GM12864 (cell line): ENCODE measurements around the gene APP.

ENCODE experiments used
- DNase-seq: peaks from one replicate; pipeline ENCODE4 v3.0.0-alpha.2; 2011; ENCODE audit warnings: low read depth
- H3K4me3 ChIP-seq: 2 replicates; pipeline ENCODE4 v1.5.1; 2011; ENCODE audit warnings: mild to moderate bottlenecking, low read depth, low read length, control low read depth
- TF ChIP-seq, protein P1 (sequence below): IDR thresholded peaks from 2 replicates; pipeline ENCODE4 v1.5.1; 2011; ENCODE audit warnings: low read depth, mild to moderate bottlenecking, moderate library complexity, low read length, control low read depth, inconsistent platforms; ENCODE audit errors: missing control alignments

APP gene

DNA sequence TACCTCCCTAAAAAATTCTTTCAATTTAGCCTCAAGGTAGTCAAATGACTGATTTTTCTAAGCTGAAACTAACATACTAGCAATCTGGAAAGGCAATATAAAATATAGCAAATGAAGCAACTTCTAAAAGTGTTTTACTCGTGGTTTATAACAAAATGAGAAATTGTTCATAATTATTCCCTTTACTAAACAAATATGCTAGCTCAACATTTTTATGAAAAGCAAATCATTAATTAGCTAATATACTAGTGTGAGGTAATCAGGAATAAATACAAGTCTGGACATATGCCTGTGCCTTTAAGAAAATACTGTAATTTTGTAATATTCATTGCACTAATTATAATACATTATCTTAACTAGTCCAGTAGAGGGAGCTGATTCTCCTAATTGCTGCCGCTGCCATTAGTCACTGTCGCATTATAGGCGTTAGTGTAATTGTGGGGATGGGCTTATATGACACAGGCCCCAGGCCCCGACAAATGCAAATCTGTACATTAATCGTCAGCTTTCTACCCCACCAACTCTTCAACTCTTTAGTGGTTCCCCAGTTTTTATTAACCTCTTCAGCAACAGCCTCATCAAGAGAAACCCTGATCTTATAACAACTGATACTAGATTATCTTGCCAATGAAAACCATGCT, 274.9 kb downstream of the APP start:
- H3K4me3 ChIP-seq: no peak overlapping the region
- DNase-seq: no peak
- TF ChIP-seq, protein P1, sequence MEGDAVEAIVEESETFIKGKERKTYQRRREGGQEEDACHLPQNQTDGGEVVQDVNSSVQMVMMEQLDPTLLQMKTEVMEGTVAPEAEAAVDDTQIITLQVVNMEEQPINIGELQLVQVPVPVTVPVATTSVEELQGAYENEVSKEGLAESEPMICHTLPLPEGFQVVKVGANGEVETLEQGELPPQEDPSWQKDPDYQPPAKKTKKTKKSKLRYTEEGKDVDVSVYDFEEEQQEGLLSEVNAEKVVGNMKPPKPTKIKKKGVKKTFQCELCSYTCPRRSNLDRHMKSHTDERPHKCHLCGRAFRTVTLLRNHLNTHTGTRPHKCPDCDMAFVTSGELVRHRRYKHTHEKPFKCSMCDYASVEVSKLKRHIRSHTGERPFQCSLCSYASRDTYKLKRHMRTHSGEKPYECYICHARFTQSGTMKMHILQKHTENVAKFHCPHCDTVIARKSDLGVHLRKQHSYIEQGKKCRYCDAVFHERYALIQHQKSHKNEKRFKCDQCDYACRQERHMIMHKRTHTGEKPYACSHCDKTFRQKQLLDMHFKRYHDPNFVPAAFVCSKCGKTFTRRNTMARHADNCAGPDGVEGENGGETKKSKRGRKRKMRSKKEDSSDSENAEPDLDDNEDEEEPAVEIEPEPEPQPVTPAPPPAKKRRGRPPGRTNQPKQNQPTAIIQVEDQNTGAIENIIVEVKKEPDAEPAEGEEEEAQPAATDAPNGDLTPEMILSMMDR: peak; percentile 36

DNA sequence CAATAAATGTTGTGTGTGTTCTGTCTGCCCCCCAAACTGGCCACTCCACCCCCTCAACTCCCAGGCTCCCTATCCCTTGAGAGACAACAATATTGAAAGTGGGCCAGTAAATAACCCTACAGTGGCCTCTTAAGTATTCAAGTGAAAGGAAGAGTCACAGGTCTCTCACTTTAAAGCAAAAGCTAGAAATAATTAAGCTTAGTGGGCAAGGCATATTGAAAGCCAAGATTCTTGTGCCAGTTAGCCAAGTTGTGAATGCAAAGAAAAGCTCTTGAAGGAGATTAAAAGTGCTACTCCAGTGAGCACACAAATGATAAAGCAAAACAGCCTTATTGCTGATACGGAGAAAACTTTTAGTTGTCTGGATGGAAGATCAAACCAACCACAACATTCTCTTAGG, 277.4 kb downstream of the APP start:
- no peak overlapping the region for H3K4me3 ChIP-seq
- TF ChIP-seq, protein P1: no peak
- DNase-seq: no peak

DNA sequence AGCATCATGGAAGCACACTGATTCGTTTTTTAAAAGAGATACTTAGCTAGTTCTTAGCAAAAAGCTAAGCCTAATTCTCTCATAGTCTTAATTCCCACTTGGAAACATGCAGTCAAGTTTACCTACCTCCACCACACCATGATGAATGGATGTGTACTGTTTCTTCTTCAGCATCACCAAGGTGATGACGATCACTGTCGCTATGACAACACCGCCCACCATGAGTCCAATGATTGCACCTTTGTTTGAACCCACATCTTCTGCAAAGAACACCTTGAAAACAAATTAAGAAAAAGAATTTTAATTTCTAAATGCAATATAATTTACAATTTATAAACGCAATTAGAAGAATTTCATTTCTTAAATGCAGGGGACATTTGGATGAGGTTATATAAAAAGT, 279.0 kb downstream of the APP start:
- TF ChIP-seq, protein P1: no peak
- DNase-seq: no peak
- H3K4me3 ChIP-seq: no peak overlapping the region

DNA sequence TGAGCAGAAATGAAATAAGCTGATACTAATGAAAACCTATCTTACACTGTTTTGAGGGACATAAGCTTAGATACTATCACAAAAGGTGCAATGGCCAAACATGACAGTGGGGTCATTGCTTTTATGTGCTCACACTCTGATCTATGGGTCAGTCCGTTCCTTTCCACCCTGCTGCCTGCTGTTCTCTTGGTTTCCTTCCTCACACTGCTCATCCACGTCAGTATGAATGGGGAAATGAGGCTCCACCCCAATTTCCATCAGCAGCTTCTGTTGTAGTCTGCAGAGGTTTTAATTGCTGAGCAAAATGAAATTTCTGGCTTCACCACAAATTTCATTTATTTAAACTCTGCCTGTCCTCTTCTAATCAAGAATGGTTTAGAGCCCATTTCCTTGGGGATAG, 280.6 kb downstream of the APP start:
- no peak for DNase-seq
- H3K4me3 ChIP-seq: no peak overlapping the region
- TF ChIP-seq, protein P1: no peak

DNA sequence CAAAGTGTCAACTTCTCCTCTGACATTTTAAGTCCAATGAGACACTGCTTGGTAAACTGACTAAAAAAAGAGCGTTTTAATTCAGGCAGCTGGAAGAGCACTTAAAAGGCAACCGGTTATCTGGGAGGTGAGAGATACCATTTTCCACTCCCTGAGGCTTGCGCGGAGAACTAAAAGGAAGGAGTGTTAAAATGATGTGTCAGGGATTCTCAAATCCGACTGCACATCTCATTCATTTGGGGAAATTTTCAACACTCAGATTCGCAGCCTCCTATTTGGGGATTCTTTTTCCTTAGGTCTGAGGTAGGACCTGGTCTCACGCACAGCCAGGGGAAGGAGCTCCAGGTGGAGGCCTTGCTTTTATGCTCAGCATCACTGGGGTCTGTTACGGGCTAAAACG, 281.9 kb downstream of the APP start:
- TF ChIP-seq, protein P1: no peak
- no peak overlapping the region for H3K4me3 ChIP-seq
- no peak for DNase-seq

DNA sequence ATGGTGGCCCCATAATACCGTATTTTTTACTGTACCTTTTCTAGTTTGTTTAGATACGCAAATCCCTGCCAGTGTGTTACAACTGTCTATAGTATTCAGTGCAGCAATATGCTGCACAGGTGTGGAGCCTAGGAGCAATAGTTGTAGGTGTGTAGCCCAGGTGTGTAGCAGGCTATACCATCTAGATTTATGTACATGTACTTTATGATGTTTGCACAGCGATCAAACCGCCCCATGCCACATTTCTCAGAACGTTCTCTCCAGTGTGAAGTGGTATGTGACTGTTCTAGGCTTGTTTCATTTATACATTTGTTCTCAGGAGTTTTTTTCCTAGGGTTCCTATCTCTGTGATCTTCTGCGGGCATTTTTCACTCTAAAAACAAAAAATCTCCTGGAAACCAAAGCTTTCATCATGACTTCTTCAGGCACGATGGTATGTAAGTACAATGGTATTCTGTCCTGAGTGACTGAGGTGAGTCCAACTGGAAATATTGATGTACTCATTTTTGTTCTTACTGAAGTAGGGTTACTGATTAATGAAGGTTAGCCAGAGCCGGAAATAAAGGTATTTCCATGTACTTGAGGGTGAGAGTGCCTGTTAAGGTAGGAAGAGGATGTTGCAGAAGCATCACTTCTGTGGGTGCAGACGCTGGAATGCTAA, 282.8 kb downstream of the APP start:
- TF ChIP-seq, protein P1: no peak
- DNase-seq: no peak
- H3K4me3 ChIP-seq: no peak overlapping the region

DNA sequence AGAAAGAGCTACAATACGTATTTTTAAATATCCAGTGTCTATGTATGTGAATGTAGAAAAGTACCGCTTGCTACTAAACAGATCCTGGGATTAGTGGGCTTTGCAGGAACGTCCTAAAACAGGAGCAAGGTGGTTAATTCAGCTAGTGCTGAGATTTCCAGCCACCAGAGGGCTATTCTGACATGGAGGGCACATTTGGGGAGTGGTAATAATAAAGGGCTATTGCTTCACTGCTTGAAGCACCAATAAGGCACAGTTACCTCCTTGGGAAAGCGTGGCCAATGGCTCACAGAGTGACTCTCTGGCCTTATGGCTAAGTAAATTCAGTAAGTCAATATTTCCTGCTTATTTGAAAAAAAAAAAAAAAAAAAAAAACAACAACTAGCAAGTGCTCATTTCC, 283.4 kb downstream of the APP start:
- no peak overlapping the region for H3K4me3 ChIP-seq
- no peak for DNase-seq
- TF ChIP-seq, protein P1: peak; percentile 23
